ENCODE data around the gene PRDM15.

PRDM15 gene

DNA sequence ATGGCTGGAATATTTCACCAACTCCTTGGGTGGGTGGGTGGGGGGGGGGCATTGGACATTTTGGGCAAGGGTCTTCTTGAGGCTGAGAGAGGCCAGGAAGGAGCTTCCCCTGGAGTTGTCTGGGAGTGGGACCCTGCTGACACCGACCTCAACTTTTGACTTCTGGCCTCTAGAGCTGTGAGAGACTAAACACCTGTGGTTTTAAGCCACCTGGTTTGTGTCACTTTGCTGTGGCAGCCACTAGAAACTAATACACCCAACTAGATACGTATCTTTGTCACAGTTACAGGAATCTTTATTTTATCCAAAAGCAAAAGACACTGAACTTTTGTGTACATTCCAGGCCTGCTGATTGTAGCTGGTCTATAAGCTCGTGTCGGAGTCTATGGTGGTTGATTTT lies 102.4 kb downstream of the PRDM15 start:
- TF ChIP-seq, protein P1, sequence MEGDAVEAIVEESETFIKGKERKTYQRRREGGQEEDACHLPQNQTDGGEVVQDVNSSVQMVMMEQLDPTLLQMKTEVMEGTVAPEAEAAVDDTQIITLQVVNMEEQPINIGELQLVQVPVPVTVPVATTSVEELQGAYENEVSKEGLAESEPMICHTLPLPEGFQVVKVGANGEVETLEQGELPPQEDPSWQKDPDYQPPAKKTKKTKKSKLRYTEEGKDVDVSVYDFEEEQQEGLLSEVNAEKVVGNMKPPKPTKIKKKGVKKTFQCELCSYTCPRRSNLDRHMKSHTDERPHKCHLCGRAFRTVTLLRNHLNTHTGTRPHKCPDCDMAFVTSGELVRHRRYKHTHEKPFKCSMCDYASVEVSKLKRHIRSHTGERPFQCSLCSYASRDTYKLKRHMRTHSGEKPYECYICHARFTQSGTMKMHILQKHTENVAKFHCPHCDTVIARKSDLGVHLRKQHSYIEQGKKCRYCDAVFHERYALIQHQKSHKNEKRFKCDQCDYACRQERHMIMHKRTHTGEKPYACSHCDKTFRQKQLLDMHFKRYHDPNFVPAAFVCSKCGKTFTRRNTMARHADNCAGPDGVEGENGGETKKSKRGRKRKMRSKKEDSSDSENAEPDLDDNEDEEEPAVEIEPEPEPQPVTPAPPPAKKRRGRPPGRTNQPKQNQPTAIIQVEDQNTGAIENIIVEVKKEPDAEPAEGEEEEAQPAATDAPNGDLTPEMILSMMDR (IDR thresholded peaks at IDR 0.05; ENCODE audit: low read depth, low read length, missing control alignments): no peak
- DNase-seq (ENCODE audit: low read depth): no peak
- H3K4me3 ChIP-seq (ENCODE audit: low read depth, low read length): no peak overlapping the region

DNA sequence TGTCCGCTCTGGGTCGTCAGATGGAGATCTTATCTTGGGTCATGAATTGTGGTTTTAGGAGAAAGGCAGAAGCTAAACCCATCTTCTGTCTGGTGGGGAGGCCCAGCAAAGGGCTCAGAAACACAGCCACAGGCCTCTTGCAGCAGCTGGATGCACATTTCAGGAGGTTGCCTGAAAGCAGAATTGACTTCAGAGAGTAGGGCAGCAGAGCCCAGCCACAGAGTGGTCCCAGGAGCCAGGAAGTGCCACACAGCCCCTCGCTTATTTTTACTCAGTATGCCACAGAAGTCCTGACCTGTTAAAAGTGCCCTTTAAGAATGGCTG lies 104.0 kb downstream of the PRDM15 start:
- no peak for DNase-seq (ENCODE audit: low read depth)
- no peak overlapping the region for H3K4me3 ChIP-seq (ENCODE audit: low read depth, low read length)
- TF ChIP-seq, protein P1 (IDR thresholded peaks at IDR 0.05; ENCODE audit: low read depth, low read length, missing control alignments): no peak

DNA sequence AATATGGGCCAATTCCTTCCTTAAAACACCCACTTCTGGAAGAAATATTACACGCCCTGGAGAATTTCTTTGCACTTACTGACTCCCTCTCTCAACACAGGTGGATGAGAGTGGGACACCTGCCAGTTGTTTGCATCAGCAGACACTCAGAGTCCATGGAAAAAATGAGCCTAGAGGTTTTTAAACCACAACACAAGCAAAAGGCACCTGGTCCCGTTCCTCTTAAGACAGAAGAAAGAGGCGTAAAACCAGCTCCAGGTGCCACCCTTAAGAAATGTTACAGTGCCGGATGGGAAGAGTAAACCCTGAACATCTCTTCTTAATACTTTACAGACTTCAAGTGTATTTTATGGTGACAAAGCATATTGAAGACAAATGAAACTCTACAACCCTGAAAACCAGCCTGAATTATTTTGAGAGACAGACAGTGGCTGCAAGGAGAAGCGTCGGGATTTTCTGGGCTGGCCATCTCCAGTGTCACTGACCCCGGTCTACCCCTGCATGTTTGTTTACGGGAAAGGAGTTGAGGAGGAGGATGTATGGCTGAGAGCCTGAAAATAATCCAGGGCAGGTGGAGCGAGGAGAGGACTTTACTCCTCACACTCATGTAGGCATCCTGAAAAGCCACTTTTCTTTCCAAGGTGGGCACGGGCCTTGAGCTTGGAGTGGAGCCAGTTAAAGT lies 104.5 kb downstream of the PRDM15 start:
- no peak for DNase-seq (ENCODE audit: low read depth)
- no peak overlapping the region for H3K4me3 ChIP-seq (ENCODE audit: low read depth, low read length)
- TF ChIP-seq, protein P1 (IDR thresholded peaks at IDR 0.05; ENCODE audit: low read depth, low read length, missing control alignments): no peak

DNA sequence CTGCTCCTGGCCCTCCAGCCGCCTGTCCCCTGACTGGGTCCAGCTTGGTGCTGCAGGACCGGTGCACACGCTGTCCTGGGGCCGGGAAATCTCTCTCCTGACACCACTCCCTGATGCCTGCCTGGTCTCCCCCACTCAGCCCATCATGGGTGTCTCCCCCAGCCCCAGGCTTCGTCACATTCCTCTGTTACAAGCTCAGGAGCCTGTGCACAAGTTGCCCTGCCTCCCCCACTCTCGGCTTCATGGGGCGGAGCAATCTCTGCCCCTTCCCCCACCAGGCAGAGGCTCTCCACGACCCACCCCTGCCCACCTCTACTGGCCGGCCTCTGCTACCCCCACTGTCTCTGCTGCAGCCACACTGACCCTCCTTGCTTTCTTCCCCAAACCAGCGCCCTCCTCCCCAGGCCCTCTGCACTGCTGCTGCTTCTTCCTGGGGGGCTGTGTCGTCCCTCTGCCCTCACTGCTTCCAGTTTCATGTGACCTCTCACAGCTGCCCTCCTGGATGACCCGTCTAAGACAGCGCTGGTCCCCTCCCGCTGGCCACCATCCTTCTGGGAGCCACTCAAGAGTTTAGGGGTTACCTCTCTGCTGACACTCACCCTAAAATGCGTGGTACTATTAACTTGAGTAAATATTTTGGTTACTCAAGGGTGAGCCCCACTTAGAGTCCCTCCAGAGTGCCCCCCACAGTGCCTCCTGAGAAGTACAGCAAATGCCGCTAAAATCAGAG lies 106.6 kb downstream of the PRDM15 start:
- TF ChIP-seq, protein P1 (IDR thresholded peaks at IDR 0.05; ENCODE audit: low read depth, low read length, missing control alignments): no peak
- DNase-seq (ENCODE audit: low read depth): no peak
- no peak overlapping the region for H3K4me3 ChIP-seq (ENCODE audit: low read depth, low read length)

DNA sequence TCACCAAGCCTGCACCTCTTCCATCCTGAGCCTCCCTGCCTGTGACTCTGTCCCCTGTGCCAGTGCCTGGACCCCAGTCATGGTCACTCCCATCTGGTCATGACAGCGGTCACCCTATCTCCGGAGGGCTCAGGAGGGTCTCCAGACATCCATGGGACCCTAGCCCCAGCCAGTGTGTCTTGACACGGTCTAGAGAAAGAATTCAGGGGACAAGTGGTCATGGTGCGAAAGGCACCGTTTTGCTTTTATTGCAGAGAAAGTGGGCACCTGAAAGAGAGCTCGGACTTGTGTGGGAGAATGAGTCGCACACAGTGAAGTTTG lies 107.6 kb downstream of the PRDM15 start:
- DNase-seq (ENCODE audit: low read depth): no peak
- H3K4me3 ChIP-seq (ENCODE audit: low read depth, low read length): no peak overlapping the region
- TF ChIP-seq, protein P1 (IDR thresholded peaks at IDR 0.05; ENCODE audit: low read depth, low read length, missing control alignments): no peak

DNA sequence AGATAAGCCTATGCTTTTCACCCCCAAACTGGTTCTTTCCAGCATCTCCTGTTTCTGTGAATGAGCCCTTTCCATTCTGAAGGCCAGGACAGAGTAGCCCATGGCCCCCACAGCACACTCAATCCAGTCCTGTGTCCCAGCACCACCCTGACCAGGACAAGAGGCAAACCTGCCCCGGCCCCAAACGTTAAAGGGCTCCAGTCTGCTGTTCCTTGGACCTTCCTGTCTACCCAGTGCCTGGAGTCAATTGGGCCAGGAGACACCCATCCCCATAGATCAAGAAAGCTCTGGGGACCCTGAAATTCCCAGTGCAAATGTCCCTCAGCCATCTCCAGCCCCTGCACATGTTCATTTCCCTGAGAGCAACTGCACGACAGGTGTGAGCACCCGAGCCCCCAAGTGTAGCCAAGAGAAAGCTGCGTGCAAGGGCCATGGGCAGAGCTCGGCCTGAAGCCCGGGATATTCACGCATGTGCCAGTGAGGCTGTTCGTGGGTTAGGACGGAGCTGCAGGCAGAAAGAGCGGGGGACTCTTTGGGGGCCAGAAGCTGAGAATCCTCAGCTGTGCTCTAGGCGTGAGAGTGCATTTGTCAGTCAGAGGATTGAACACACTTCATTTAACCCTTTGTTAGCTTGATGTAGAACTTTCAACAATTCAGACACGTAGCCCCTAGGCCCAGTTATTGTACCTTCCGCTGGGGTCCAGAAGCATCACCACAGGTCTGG lies 108.1 kb downstream of the PRDM15 start:
- no peak overlapping the region for H3K4me3 ChIP-seq (ENCODE audit: low read depth, low read length)
- no peak for DNase-seq (ENCODE audit: low read depth)
- TF ChIP-seq, protein P1 (IDR thresholded peaks at IDR 0.05; ENCODE audit: low read depth, low read length, missing control alignments): no peak
